Peyer's patch (tissue), 4 donors: ENCODE data around the gene AIFM1. TPM values are rescaled to one million over a fixed set of nuclear protein-coding genes. Genes with fewer than 3 reads are reported as not detected.

Experiments
- DNase-seq, 3 donors: peaks; one replicate each; pipeline ENCODE4 v3.0.0-alpha.2; 2017 to 2019
- H3K27ac ChIP-seq, 4 donors: fragments of 200-600 bp; sonication (generic); one replicate each; pipeline ENCODE4 v1.5.1; 2016 to 2019
- H3K27me3 ChIP-seq, 2 donors: fragments of 200-600 bp; sonication (generic); one replicate each; pipeline ENCODE4 v1.5.1; 2019
- H3K36me3 ChIP-seq, 3 donors: fragments of 200-600 bp; sonication (generic); one replicate each; pipeline ENCODE4 v1.5.1; 2016 to 2019
- H3K4me1 ChIP-seq, 4 donors: fragments of 200-600 bp; sonication (generic); one replicate each; pipeline ENCODE4 v1.5.1; 2016 to 2019
- H3K4me3 ChIP-seq, 4 donors: fragments of 200-600 bp; sonication (generic); 1 replicate in 3 of 4; 2 replicates in 1 of 4; pipeline ENCODE4 v1.5.1; 2016 to 2019; ENCODE audit warnings: mild to moderate bottlenecking in 1 of 4
- H3K9me3 ChIP-seq, 4 donors: fragments of 200-600 bp; sonication (generic); one replicate each; pipeline ENCODE4 v1.5.1; 2016 to 2019; ENCODE audit warnings: mild to moderate bottlenecking in 1 of 4
- POLR2A ChIP-seq, 2 donors: fragments of 450-650 bp; IDR thresholded peaks; one replicate each; pipeline ENCODE4 v1.5.1; 2017; ENCODE audit warnings: antibody characterized with exemption in 2 of 2, mild to moderate bottlenecking in 2 of 2, moderate library complexity in 2 of 2
- total RNA-seq, 4 donors: library from RNA; depleted of rRNA; stranded (reverse); fragments of >200 nt; gene quantifications; one replicate each; pipeline ENCODE4 v1.1.0, GENCODE V29; 2016
- TF ChIP-seq, protein P1 (sequence below), 6 experiments: fragments of 450-650 bp in 4 of 6; fragments of 200-600 bp in 2 of 6; sonication (generic) in 1 of 6; IDR thresholded peaks; one replicate each; pipeline ENCODE4 v1.5.1; 2017 to 2019; ENCODE audit warnings: antibody characterized with exemption in 6 of 6, mild to moderate bottlenecking in 3 of 6, moderate library complexity in 1 of 6

AIFM1 gene
- total RNA-seq, 4 donors from 2014 or later: 16.5 to 44.9 (median 37.4) TPM

DNA sequence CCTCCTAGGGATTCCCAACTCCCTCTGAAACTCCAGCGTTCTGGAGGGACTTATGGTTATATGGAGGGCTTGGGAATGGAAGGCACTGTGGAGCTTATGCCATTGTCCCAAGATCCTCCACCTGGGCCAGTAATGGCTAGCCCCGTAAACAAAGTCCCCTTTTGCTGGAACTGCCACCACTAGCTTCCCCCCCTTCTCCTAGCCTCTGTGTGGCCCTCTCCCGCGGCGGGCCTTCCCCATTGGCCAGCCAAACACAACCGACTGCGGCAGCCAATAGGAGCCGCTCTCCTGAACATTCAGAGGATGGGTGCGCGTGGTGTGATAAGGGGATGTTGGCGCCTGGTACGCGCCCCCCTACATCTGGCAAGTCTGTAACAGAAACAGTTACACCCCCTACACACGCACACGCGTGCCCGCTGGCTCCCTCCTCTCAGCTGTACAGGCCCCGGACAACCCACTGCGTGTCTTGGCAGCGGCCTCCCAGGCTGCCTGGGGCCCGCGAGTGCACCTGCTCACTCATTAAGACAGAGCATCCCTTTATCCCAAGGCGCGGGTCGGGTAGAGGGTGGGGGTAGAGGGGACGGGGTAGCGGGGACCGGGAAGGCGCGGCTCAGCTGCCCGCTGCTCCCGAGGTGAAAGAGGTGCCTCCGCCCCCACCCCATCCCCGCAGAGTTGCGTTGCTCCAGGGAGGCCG lies 5.3 kb upstream of the AIFM1 start:
- no peak for TF ChIP-seq POLR2A (IDR thresholded peaks at IDR 0.05)
- TF ChIP-seq, protein P1, sequence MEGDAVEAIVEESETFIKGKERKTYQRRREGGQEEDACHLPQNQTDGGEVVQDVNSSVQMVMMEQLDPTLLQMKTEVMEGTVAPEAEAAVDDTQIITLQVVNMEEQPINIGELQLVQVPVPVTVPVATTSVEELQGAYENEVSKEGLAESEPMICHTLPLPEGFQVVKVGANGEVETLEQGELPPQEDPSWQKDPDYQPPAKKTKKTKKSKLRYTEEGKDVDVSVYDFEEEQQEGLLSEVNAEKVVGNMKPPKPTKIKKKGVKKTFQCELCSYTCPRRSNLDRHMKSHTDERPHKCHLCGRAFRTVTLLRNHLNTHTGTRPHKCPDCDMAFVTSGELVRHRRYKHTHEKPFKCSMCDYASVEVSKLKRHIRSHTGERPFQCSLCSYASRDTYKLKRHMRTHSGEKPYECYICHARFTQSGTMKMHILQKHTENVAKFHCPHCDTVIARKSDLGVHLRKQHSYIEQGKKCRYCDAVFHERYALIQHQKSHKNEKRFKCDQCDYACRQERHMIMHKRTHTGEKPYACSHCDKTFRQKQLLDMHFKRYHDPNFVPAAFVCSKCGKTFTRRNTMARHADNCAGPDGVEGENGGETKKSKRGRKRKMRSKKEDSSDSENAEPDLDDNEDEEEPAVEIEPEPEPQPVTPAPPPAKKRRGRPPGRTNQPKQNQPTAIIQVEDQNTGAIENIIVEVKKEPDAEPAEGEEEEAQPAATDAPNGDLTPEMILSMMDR (IDR thresholded peaks at IDR 0.05): no peak
- peaks cover 0 to 4% (median 0%) of the 10 kb centered on the region in 4 donors for H3K4me1 ChIP-seq
- no peaks in the 10 kb centered on the region for H3K27me3 ChIP-seq
- H3K4me3 ChIP-seq: peak overlapping the region; percentile 51 to 55 (median 54)
- H3K36me3 ChIP-seq: no peaks in the 10 kb centered on the region
- peak overlapping the region in 3 of 4 donors; percentile 22 to 77 (median 62) for H3K27ac ChIP-seq
- DNase-seq: peak in 2 of 3 donors; percentile 73 to 75
- no peaks in the 10 kb centered on the region for H3K9me3 ChIP-seq

DNA sequence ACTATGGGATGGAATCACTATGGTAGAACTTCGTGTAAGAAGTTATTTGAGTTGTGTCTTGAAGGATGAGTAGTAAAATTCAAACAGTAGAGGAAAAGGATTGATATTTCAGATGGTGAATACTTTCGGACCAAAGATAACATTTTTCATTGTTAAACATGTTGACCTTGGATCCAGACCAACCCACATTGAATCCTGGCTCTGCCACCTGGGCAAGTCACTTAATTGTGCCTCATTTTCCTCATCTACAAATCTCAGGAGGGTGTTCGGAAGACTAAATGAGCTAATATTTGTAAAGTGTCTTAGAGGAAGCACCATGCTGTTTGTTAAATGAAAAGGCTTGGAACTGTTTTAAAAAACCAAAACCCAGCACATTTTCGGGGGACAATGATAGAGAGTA lies 1.4 kb upstream of the AIFM1 start:
- Histone ChIP-seq H3K36me3 (no peaks in the 10 kb centered on the region), H3K9me3 (no peaks in the 10 kb centered on the region), H3K27me3 (no peaks in the 10 kb centered on the region), H3K4me3 (no peak overlapping the region), H3K27ac (no peak overlapping the region), H3K4me1 (no peaks in the 10 kb centered on the region)
- TF ChIP-seq POLR2A (IDR thresholded peaks at IDR 0.05): no peak
- TF ChIP-seq, protein P1 (IDR thresholded peaks at IDR 0.05): no peak
- DNase-seq: no peak

DNA sequence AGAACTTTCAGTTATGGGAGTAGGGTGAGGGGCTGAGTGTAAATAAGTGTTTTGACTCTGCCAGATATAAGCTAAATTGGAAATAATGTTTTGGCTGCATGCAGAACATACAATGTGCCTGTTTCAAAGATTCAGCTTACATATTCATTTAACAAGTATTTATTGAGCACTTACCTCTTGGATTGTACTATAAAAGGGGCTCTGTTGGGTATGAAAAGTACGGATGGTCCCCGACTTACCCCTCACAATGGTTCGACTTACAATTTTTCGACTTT lies 799 bp upstream of the AIFM1 start:
- Histone ChIP-seq H3K4me3 (peak overlapping the region; percentile 50 to 71 (median 61)), H3K27ac (peak overlapping the region; percentile 76 to 93 (median 87)), H3K36me3 (no peaks in the 10 kb centered on the region), H3K9me3 (no peaks in the 10 kb centered on the region), H3K4me1 (no peaks in the 10 kb centered on the region), H3K27me3 (no peaks in the 10 kb centered on the region)
- no peak for DNase-seq
- no peak for TF ChIP-seq POLR2A (IDR thresholded peaks at IDR 0.05)
- TF ChIP-seq, protein P1 (IDR thresholded peaks at IDR 0.05): no peak

DNA sequence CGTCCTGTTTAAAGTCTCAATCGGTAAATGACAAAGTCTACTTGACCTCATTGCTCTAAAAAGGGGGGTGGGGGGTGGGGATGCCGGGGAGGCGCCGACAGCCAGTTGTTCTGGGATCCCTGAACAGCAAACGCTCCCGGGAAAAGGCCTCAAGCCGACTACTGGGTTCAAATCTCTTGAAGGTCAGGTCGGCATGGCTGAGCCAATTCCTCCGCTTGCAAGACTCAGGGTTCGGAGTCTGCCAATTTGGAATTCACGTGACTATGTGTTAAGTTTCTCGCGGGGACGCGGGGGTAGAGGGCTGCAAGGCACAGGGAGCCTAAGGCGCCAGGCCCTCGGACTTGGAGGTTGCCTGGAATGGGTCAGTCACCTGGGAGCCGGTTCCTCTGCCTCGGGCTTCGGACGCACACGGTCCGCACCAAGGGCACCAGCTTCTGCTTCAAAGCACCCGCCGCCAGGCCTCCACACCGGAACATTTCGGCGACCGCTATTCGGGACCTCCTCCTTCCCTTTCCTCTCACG lies 399 bp downstream of the AIFM1 start:
- DNase-seq: no peak
- H3K27me3 ChIP-seq: no peaks in the 10 kb centered on the region
- H3K9me3 ChIP-seq: no peaks in the 10 kb centered on the region
- H3K4me3 ChIP-seq: peak overlapping the region; percentile 50 to 71 (median 61)
- no peaks in the 10 kb centered on the region for H3K36me3 ChIP-seq
- peak overlapping the region; percentile 76 to 93 (median 87) for H3K27ac ChIP-seq
- no peak for TF ChIP-seq POLR2A (IDR thresholded peaks at IDR 0.05)
- TF ChIP-seq, protein P1 (IDR thresholded peaks at IDR 0.05): no peak
- H3K4me1 ChIP-seq: no peaks in the 10 kb centered on the region

DNA sequence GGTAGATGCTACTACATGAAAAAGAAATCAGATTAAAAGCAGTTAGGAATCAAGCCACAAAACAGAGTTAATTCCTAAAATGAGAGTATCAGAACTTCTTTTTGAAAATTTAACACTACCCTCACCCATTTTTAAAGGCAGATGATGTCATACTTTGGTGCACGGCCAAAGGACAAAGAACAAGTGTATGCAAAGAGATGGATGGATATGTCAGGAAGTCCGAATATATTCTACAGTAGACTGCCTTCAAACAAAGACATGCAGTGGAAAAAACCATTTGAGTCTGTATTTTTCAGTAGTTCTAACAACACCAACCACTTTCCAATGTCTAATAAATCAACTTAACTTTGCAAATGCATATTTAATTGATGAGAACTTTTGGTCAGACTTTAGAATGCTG lies 2.2 kb downstream of the AIFM1 start:
- DNase-seq: no peak
- no peak for TF ChIP-seq POLR2A (IDR thresholded peaks at IDR 0.05)
- TF ChIP-seq, protein P1 (IDR thresholded peaks at IDR 0.05): no peak

More for the DNA sequence above, 2.2 kb downstream of the AIFM1 start:
- H3K4me3 ChIP-seq: no peak overlapping the region
- no peak overlapping the region for H3K27ac ChIP-seq
- H3K36me3 ChIP-seq: no peaks in the 10 kb centered on the region
- no peaks in the 10 kb centered on the region for H3K9me3 ChIP-seq
- no peaks in the 10 kb centered on the region for H3K4me1 ChIP-seq
- H3K27me3 ChIP-seq: no peaks in the 10 kb centered on the region
